HepG2 (cell line): ENCODE results near the gene STX4. TPM values are rescaled to one million over a fixed set of nuclear protein-coding genes. Genes with fewer than 3 reads are reported as not detected.

Source experiments
- ATF7 ChIP-seq, 2 experiments: fragments of 450-650 bp in 1 of 2; sonication (generic) in 1 of 2; formaldehyde crosslinking in 1 of 2; IDR thresholded peaks; 2 replicates each; pipeline versions ENCODE4 v1.4.0 to v1.6.1; 2016 to 2020; ENCODE audit warnings: antibody characterized with exemption in 1 of 2, mild to moderate bottlenecking in 1 of 2, missing genetic modification reagents in 1 of 2
- CAMTA2 ChIP-seq: sonication (generic); formaldehyde crosslinking; IDR thresholded peaks from 2 replicates; pipeline ENCODE4 v1.4.0; 2020; ENCODE audit warnings: mild to moderate bottlenecking, missing genetic modification reagents, borderline replicate concordance
- CCAR2 ChIP-seq: fragments of 200-400 bp; formaldehyde crosslinking; optimal IDR thresholded peaks from 2 replicates; pipeline ENCODE3; 2018; ENCODE audit warnings: low read depth, mild to moderate bottlenecking, low read length, moderate library complexity
- CHD4 ChIP-seq: fragments of 200-600 bp; sonication (generic); IDR thresholded peaks from 2 replicates; pipeline ENCODE4 v1.7.0; 2017; ENCODE audit warnings: mild to moderate bottlenecking, low read length, borderline replicate concordance
- EP300 ChIP-seq, 3 experiments: sonication (generic) in 1 of 3; formaldehyde crosslinking in 1 of 3; IDR thresholded peaks; 2 replicates each; pipeline versions ENCODE4 v1.5.1 to v1.6.1; 2011 to 2020; ENCODE audit warnings: low read depth in 2 of 3, low read length in 2 of 3, borderline replicate concordance in 1 of 3, improper control_type of control experiment in 1 of 3, mild to moderate bottlenecking in 1 of 3, missing genetic modification reagents in 1 of 3, moderate library complexity in 1 of 3
- FOXP4 ChIP-seq: sonication (generic); formaldehyde crosslinking; IDR thresholded peaks from 2 replicates; pipeline ENCODE4 v1.4.0; 2020; ENCODE audit warnings: missing genetic modification reagents
- KDM5A ChIP-seq: fragments of 200-600 bp; sonication (generic); IDR thresholded peaks from 2 replicates; pipeline ENCODE4 v1.7.0; 2018; ENCODE audit warnings: antibody characterized with exemption, mild to moderate bottlenecking, low read length, borderline replicate concordance
- LBX2 ChIP-seq: sonication (generic); formaldehyde crosslinking; IDR thresholded peaks from 2 replicates; pipeline ENCODE4 v1.5.0; 2020; ENCODE audit warnings: missing genetic modification reagents, mild to moderate bottlenecking, borderline replicate concordance
- MXD1 ChIP-seq: sonication (generic); formaldehyde crosslinking; IDR thresholded peaks from 2 replicates; pipeline ENCODE4 v1.4.0; 2020; ENCODE audit warnings: mild to moderate bottlenecking, missing genetic modification reagents
- SIN3B ChIP-seq: fragments of 150-350 bp; IDR thresholded peaks from 2 replicates; pipeline ENCODE4 v1.6.1; 2014; ENCODE audit warnings: low read length
- SRY ChIP-seq: sonication (generic); formaldehyde crosslinking; IDR thresholded peaks from 2 replicates; pipeline ENCODE4 v1.8.0; 2022; ENCODE audit warnings: mild to moderate bottlenecking, missing genetic modification reagents
- TBX3 ChIP-seq: fragments of 450-650 bp; IDR thresholded peaks from 2 replicates; pipeline ENCODE4 v1.6.1; 2017; ENCODE audit warnings: antibody characterized with exemption, mild to moderate bottlenecking, inconsistent platforms, borderline replicate concordance
- THYN1 ChIP-seq: sonication (generic); formaldehyde crosslinking; IDR thresholded peaks from 2 replicates; pipeline ENCODE4 v1.8.1; 2023; ENCODE audit warnings: low read depth, mild to moderate bottlenecking, moderate library complexity, missing genetic modification reagents, borderline replicate concordance
- ZNF225 ChIP-seq: sonication (generic); formaldehyde crosslinking; IDR thresholded peaks from 2 replicates; pipeline ENCODE4 v1.4.0; 2020; ENCODE audit warnings: mild to moderate bottlenecking, missing genetic modification reagents
- ZNF230 ChIP-seq: sonication (generic); formaldehyde crosslinking; IDR thresholded peaks from 2 replicates; pipeline ENCODE4 v1.4.0; 2020; ENCODE audit warnings: mild to moderate bottlenecking, missing genetic modification reagents
- ZNF251 ChIP-seq: sonication (generic); formaldehyde crosslinking; IDR thresholded peaks from 2 replicates; pipeline ENCODE4 v1.9.0; 2021; ENCODE audit warnings: mild to moderate bottlenecking, missing genetic modification reagents
- ZNF556 ChIP-seq: sonication (generic); formaldehyde crosslinking; IDR thresholded peaks from 2 replicates; pipeline ENCODE4 v1.4.0; 2020; ENCODE audit warnings: mild to moderate bottlenecking, missing genetic modification reagents, borderline replicate concordance
- ZNF562 ChIP-seq: sonication (generic); formaldehyde crosslinking; IDR thresholded peaks from 2 replicates; pipeline ENCODE4 v1.8.0; 2022; ENCODE audit warnings: missing genetic modification reagents, borderline replicate concordance
- ZNF670 ChIP-seq: sonication (generic); formaldehyde crosslinking; IDR thresholded peaks from 2 replicates; pipeline ENCODE4 v1.8.0; 2022; ENCODE audit warnings: mild to moderate bottlenecking, missing genetic modification reagents, borderline replicate concordance
- ZNF672 ChIP-seq: sonication (generic); formaldehyde crosslinking; IDR thresholded peaks from 2 replicates; pipeline ENCODE4 v1.8.1; 2022; ENCODE audit warnings: missing genetic modification reagents
- ZSCAN5A ChIP-seq: sonication (generic); formaldehyde crosslinking; IDR thresholded peaks from 2 replicates; pipeline ENCODE4 v1.8.0; 2022; ENCODE audit warnings: mild to moderate bottlenecking, missing genetic modification reagents, borderline replicate concordance
- polyA plus RNA-seq, 8 experiments: library from polyadenylated mRNA; depleted of rRNA in 3 of 8; stranded (reverse) in 7 of 8; unstranded in 1 of 8; fragments of >200 nt; fragmentation: Illumina TruSeq in 4 of 8; extraction: Trizol in 4 of 8; gene quantifications; 2 replicates each; pipeline versions ENCODE4 v1.2.1 to v1.2.3, GENCODE V29; 2011 to 2016; ENCODE audit warnings: low read depth in 4 of 8, missing spikeins in 1 of 8, mixed read lengths in 1 of 8; ENCODE audit not compliant: insufficient read depth in 1 of 8
- total RNA-seq, 5 experiments: library from RNA; depleted of rRNA; stranded (reverse); fragments of >200 nt; fragmentation: Illumina TruSeq; extraction: Trizol; gene quantifications; 2 replicates each; pipeline ENCODE4 v1.2.3, GENCODE V29; 2016; ENCODE audit warnings: low read depth in 1 of 5

STX4 gene
- total and polyA plus RNA-seq, 2 of the 13 experiments (the other 11 are each of a cell fraction or from before 2014, with no cell fraction given) = 29.2 to 34.6 TPM

- TF ChIP-seq CCAR2 = peak; percentile 71
- peak; percentile 85; the same call in 1 of the 2 replicates for TF ChIP-seq ZSCAN5A
- peak in 1 of 2 experiments; percentile 34; a peak in 1 of 4 replicates for TF ChIP-seq EP300 (IDR thresholded peaks at IDR 0.05; ENCODE audit: low read depth in 2 of 2, low read length in 2 of 2)
- TF ChIP-seq EP300 (CRISPR knock-in tag; IDR thresholded peaks at IDR 0.05; ENCODE audit: borderline replicate concordance) = peak; percentile 43; the same call in 1 of the 2 replicates
- peak; percentile 85 for TF ChIP-seq SIN3B
- TF ChIP-seq ZNF562 (CRISPR knock-in tag) = no peak
- TF ChIP-seq ZNF225 (CRISPR knock-in tag) = peak; percentile 62; the same call in 1 of the 2 replicates
- TF ChIP-seq ZNF556 (CRISPR knock-in tag) = no peak
- TF ChIP-seq CHD4 = no peak
- TF ChIP-seq SRY (CRISPR knock-in tag) = peak; percentile 74
- peak; percentile 72 for TF ChIP-seq FOXP4 (CRISPR knock-in tag)
- TF ChIP-seq CAMTA2 (CRISPR knock-in tag) = peak; percentile 23; the same call in 1 of the 2 replicates
- TF ChIP-seq THYN1 (CRISPR knock-in tag) = peak; percentile 77; the same call in 1 of the 2 replicates
- no peak; the same call in 1 of the 2 replicates for TF ChIP-seq ZNF670 (CRISPR knock-in tag)
- no peak for TF ChIP-seq ZNF251 (CRISPR knock-in tag)
- peak; percentile 97 for TF ChIP-seq KDM5A
- no peak for TF ChIP-seq LBX2 (CRISPR knock-in tag)
- no peak for TF ChIP-seq ATF7 (IDR thresholded peaks at IDR 0.05)
- 0 out of 2 replicates have a peak, but pooled peaks have one; percentile 43 for TF ChIP-seq ATF7 (CRISPR knock-in tag; IDR thresholded peaks at IDR 0.05)
- TF ChIP-seq ZNF230 (CRISPR knock-in tag) = peak; percentile 89
- no peak; the same call in 1 of the 2 replicates for TF ChIP-seq MXD1 (CRISPR knock-in tag)
- TF ChIP-seq ZNF672 (CRISPR knock-in tag) = no peak
- peak; percentile 50; the same call in 1 of the 2 replicates for TF ChIP-seq TBX3
Measured at GRCh38 chr16:31073970-31074813, 40.8 kb downstream of the STX4 start, which contains the start of the genes ZNF646 and ZNF668 (continued).
